Posterior cingulate gyrus (tissue), 11 donors: ENCODE measurements around the gene ATG4A.
A peak's percentile ranks its signal among the peaks of the same experiment; 100 is the strongest.

Source experiments
- DNase-seq, 10 donors: peaks; one replicate each; pipeline versions ENCODE4 v3.0.0 to v3.0.0-alpha.2; 2020 to 2021; ENCODE audit warnings: mixed read lengths in 3 of 10
- intact Hi-C: fragments of 100-400 bp; cut with DNase I; formaldehyde crosslinking; loops from one replicate; pipeline ENCODE4 v1.15.1; 2023

The ATG4A gene

GRCh38 chrX:108091264-108091877, at the start of gene ATG4A, which contains the start of gene PSMD10:
Gene ATG4A (plus strand): TSS chrX:108091778. CDS start chrX:108091827, 49 bp downstream.
Gene PSMD10 (minus strand): TSS chrX:108091542. CDS start chrX:108091520, 22 bp downstream.
- DNase-seq = peak; percentile 87 to 99 (median 90)
- intact Hi-C loops = no loop called here

- intact Hi-C loops = no loop called here
- DNase-seq = no peak
These were observed 46.9 kb upstream of the ATG4A start, which contains the start of gene VSIG1 for GRCh38 chrX:108044554-108045256. Gene VSIG1 (plus strand): TSS chrX:108045065. CDS start chrX:108045131, 66 bp downstream.

- intact Hi-C loops = no loop called here
- no peak for DNase-seq
These were observed 41.9 kb upstream of the ATG4A start for GRCh38 chrX:108049649-108050048.

GRCh38 chrX:108053218-108053617, 38.4 kb upstream of the ATG4A start:
- intact Hi-C loops = no loop called here
- DNase-seq = no peak

- no peak for DNase-seq
- intact Hi-C loops = no loop called here
These were observed 36.0 kb upstream of the ATG4A start for GRCh38 chrX:108055546-108055945.

- intact Hi-C loops = no loop called here
- no peak for DNase-seq
These were observed 31.8 kb upstream of the ATG4A start for GRCh38 chrX:108059801-108060200.

GRCh38 chrX:108064001-108064400, 27.6 kb upstream of the ATG4A start:
- intact Hi-C loops = no loop called here
- DNase-seq = no peak

- DNase-seq = no peak
- intact Hi-C loops = no loop called here
These were observed 27.0 kb upstream of the ATG4A start for GRCh38 chrX:108064613-108065012.

GRCh38 chrX:108068121-108068520, 23.5 kb upstream of the ATG4A start:
- intact Hi-C loops = no loop called here
- no peak for DNase-seq

- intact Hi-C loops = no loop called here
These were observed 20.7 kb upstream of the ATG4A start for GRCh38 chrX:108070891-108071290.

GRCh38 chrX:108071578-108071977, 20.0 kb upstream of the ATG4A start:
- no peak for DNase-seq

More at GRCh38 chrX:108070891-108071290, 20.7 kb upstream of the ATG4A start:
- no peak for DNase-seq

GRCh38 chrX:108072746-108073145, 18.8 kb upstream of the ATG4A start:
- intact Hi-C loops = no loop called here

More at GRCh38 chrX:108071578-108071977, 20.0 kb upstream of the ATG4A start:
- intact Hi-C loops = no loop called here

GRCh38 chrX:108081110-108081509, 10.5 kb upstream of the ATG4A start:
- intact Hi-C loops = no loop called here
- no peak for DNase-seq

More at GRCh38 chrX:108072746-108073145, 18.8 kb upstream of the ATG4A start:
- no peak for DNase-seq

GRCh38 chrX:108087792-108088191, 3.8 kb upstream of the ATG4A start:
- intact Hi-C loops = no loop called here
- no peak for DNase-seq

- no peak for DNase-seq
- intact Hi-C loops = no loop called here
These were observed 3.1 kb upstream of the ATG4A start for GRCh38 chrX:108088511-108088910.

GRCh38 chrX:108090491-108091263, 901 bp upstream of the ATG4A start:
- intact Hi-C loops = no loop called here
- DNase-seq = no peak

- no peak for DNase-seq
- intact Hi-C loops = no loop called here
These were observed 307 bp downstream of the ATG4A start for GRCh38 chrX:108091878-108092291.

GRCh38 chrX:108097380-108097779, 5.8 kb downstream of the ATG4A start:
- no peak for DNase-seq
- intact Hi-C loops = no loop called here

GRCh38 chrX:108105473-108105872, 13.9 kb downstream of the ATG4A start:
- DNase-seq = no peak
- intact Hi-C loops = no loop called here

GRCh38 chrX:108114541-108114940, 23.0 kb downstream of the ATG4A start:
- intact Hi-C loops = no loop called here
- no peak for DNase-seq

- DNase-seq = no peak
- intact Hi-C loops = no loop called here
These were observed 26.4 kb downstream of the ATG4A start for GRCh38 chrX:108117988-108118387.
